PC-3 (cell line): ENCODE results near the gene BAIAP2. TPM values are rescaled to one million over a fixed set of nuclear protein-coding genes. Genes with fewer than 3 reads are reported as not detected.
"Not testable (repeated sequence)": the region's sequence is repeated elsewhere in the genome, so short reads cannot be mapped to it uniquely, and the experiment has no call there.

Source experiments
- ATAC-seq: fragments of 200-7000 bp; cut with Tn5 transposase; 2 replicates; pipeline ENCODE4 v1.9.1; 2020; ENCODE audit warnings: mild to moderate bottlenecking, moderate library complexity
- BruUV-seq: library from RNA; stranded (reverse); fragments of 400-500 nt; replicated peaks from 2 replicates; lab custom pipeline; 2021; lab: Mats Ljungman, UMichigan
- CTCF ChIA-PET: fragments of 300-600 bp; sonication (Branson Sonifier 250); formaldehyde crosslinking; loops from one replicate; lab custom pipeline; 2022; ENCODE audit warnings: antibody characterized with exemption; lab: Charles Lee
- POLR2A ChIA-PET: fragments of 300-600 bp; sonication (Branson Sonifier 250); formaldehyde crosslinking; loops from one replicate; lab custom pipeline; 2022; ENCODE audit warnings: antibody characterized with exemption; ENCODE audit not compliant: unreplicated experiment; lab: Charles Lee
- DNase-seq: peaks from one replicate; pipeline ENCODE4 v3.0.0-alpha.2; 2015
- H2AFZ ChIP-seq: fragments of 300-600 bp; sonication (generic); 2 replicates; pipeline ENCODE4 v1.6.0; 2016; ENCODE audit warnings: antibody characterized with exemption, low read length
- H3F3A ChIP-seq: fragments of 300-600 bp; sonication (generic); one replicate; pipeline ENCODE4 v1.6.0; 2017; ENCODE audit warnings: antibody characterized with exemption, low read length, control low read depth, mild to moderate bottlenecking; ENCODE audit not compliant: unreplicated experiment
- H3K27ac ChIP-seq: fragments of 300-600 bp; sonication (generic); 2 replicates; pipeline ENCODE4 v1.5.1; 2016; ENCODE audit warnings: mild to moderate bottlenecking, low read length
- H3K27me3 ChIP-seq: fragments of 300-600 bp; sonication (generic); 2 replicates; pipeline ENCODE4 v1.6.1; 2016; ENCODE audit warnings: low read length, mixed read lengths
- H3K36me3 ChIP-seq: fragments of 300-600 bp; sonication (generic); 2 replicates; pipeline ENCODE4 v1.6.1; 2016; ENCODE audit warnings: low read depth, mixed run types, low read length, mixed read lengths
- H3K4me1 ChIP-seq: fragments of 300-600 bp; sonication (generic); 2 replicates; pipeline ENCODE4 v1.5.1; 2016; ENCODE audit warnings: low read length; ENCODE audit not compliant: insufficient read depth
- H3K4me2 ChIP-seq: fragments of 300-600 bp; sonication (generic); 2 replicates; pipeline ENCODE4 v1.6.0; 2016; ENCODE audit warnings: low read length
- H3K4me3 ChIP-seq: fragments of 300-600 bp; sonication (generic); 2 replicates; pipeline ENCODE4 v1.5.1; 2016; ENCODE audit warnings: mild to moderate bottlenecking, low read length, mixed read lengths
- H3K79me2 ChIP-seq: fragments of 300-600 bp; sonication (generic); 2 replicates; pipeline ENCODE4 v1.6.1; 2017; ENCODE audit warnings: low read length, mixed read lengths
- H3K9ac ChIP-seq: fragments of 300-600 bp; sonication (generic); 2 replicates; pipeline ENCODE4 v1.6.0; 2016; ENCODE audit warnings: mild to moderate bottlenecking, low read length
- H3K9me2 ChIP-seq: fragments of 300-600 bp; sonication (generic); replicated peaks from 2 replicates; pipeline ENCODE4 v1.6.1; 2016; ENCODE audit warnings: mixed run types, low read length, mixed read lengths
- H3K9me3 ChIP-seq: fragments of 300-600 bp; sonication (generic); 2 replicates; pipeline ENCODE4 v1.6.1; 2016; ENCODE audit warnings: low read length, mixed read lengths
- H4K20me1 ChIP-seq: fragments of 300-600 bp; sonication (generic); 2 replicates; pipeline ENCODE4 v1.6.1; 2016; ENCODE audit warnings: low read length, mixed read lengths
- EZH2 ChIP-seq: fragments of 300-600 bp; sonication (generic); IDR thresholded peaks from one replicate; pipeline ENCODE4 v1.6.1; 2017; ENCODE audit warnings: antibody characterized with exemption, mild to moderate bottlenecking, low read length; ENCODE audit not compliant: unreplicated experiment
- EZH2phosphoT487 ChIP-seq: fragments of 300-600 bp; sonication (generic); IDR thresholded peaks from 2 replicates; pipeline ENCODE4 v1.6.1; 2018; ENCODE audit warnings: mild to moderate bottlenecking, antibody characterized with exemption, low read length, borderline replicate concordance
- intact Hi-C: fragments of 100-400 bp; cut with micrococcal nuclease; formaldehyde crosslinking; loops from 2 replicates; pipeline ENCODE4 v1.9.0; 2023
- total RNA-seq: library from RNA; depleted of rRNA; stranded (reverse); fragments of >200 nt; gene quantifications from 2 replicates; pipeline ENCODE4 v1.2.3, GENCODE V29; 2014
- TF ChIP-seq, protein P1 (sequence below): fragments of 300-600 bp; sonication (generic); conservative IDR thresholded peaks from 2 replicates; pipeline ENCODE4 v1.5.1; 2017; ENCODE audit warnings: antibody characterized with exemption, low read depth, mild to moderate bottlenecking, low read length

Gene BAIAP2
- total RNA-seq, 1 experiment from 2014 or later, result 56.9 TPM

DNA sequence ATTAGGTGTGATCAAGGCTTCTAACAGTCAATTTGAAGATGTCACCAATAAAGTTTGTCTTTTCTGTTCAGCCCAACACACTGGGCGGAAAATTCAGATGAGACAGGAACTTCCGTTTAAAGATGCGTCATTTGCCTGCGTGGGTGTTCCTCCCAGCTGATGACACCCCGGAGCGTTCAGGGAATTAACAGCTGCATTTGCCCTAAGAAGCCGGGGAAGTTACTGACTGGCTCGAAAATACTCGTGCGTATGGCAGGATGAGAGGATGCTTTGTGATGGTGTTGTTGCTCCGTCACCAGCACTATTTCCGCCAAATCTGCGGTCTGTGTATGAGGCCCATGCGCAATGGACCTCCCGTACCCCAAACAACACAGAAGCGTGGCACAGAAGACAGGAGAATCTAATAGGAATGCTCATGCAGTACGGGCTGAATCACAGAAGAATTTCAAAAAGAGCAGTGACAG lies 118.4 kb downstream of the BAIAP2 start:
- H3K9ac ChIP-seq, result no peak overlapping the region
- intact Hi-C loops, result no loop called here
- no peak overlapping the region for H2AFZ ChIP-seq
- ChIA-PET POLR2A (no interaction called here), CTCF (no interaction called here)
- ATAC-seq (no peak), DNase-seq (no peak)
- no peaks in the 10 kb centered on the region for H3K36me3 ChIP-seq
- H3K27ac ChIP-seq, result no peak overlapping the region
- TF ChIP-seq, protein P1, sequence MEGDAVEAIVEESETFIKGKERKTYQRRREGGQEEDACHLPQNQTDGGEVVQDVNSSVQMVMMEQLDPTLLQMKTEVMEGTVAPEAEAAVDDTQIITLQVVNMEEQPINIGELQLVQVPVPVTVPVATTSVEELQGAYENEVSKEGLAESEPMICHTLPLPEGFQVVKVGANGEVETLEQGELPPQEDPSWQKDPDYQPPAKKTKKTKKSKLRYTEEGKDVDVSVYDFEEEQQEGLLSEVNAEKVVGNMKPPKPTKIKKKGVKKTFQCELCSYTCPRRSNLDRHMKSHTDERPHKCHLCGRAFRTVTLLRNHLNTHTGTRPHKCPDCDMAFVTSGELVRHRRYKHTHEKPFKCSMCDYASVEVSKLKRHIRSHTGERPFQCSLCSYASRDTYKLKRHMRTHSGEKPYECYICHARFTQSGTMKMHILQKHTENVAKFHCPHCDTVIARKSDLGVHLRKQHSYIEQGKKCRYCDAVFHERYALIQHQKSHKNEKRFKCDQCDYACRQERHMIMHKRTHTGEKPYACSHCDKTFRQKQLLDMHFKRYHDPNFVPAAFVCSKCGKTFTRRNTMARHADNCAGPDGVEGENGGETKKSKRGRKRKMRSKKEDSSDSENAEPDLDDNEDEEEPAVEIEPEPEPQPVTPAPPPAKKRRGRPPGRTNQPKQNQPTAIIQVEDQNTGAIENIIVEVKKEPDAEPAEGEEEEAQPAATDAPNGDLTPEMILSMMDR, result no peak
- no peak for TF ChIP-seq EZH2
- TF ChIP-seq EZH2phosphoT487, result no peak
- no peaks in the 10 kb centered on the region for H3F3A ChIP-seq
- H3K9me2 ChIP-seq, result no peaks in the 10 kb centered on the region
- H3K27me3 ChIP-seq, result no peaks in the 10 kb centered on the region
- no peak overlapping the region for H3K4me3 ChIP-seq
- H3K4me1 ChIP-seq, result no peaks in the 10 kb centered on the region
- H3K9me3 ChIP-seq, result no peaks in the 10 kb centered on the region
- no peak overlapping the region for H3K4me2 ChIP-seq
- no peaks in the 10 kb centered on the region for H3K79me2 ChIP-seq
- H4K20me1 ChIP-seq, result no peaks in the 10 kb centered on the region
- BruUV-seq, result no TSS peak

DNA sequence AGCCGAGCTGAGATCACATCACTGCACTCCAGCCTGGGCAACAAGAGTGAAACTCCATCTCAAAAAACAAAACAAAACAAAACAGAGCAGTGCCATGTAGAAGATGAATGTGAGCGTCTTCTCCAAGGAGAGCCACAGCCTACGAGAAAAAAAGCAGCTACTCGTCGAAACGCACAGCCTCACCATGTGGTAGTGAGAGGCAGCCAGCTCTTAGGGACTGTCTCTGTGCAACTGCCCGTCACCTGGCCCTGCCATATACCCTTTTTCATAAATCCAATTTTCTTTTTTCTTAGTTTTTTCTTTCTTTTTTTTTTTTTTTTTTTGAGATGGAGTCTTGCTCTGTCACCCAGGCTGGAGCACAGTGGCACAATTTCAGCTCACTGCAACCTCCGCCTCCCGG lies 119.1 kb downstream of the BAIAP2 start:
- H3K4me2 ChIP-seq, H3K9me2 ChIP-seq, H3K4me3 ChIP-seq, H3K9me3 ChIP-seq, H3K27me3 ChIP-seq, POLR2A ChIA-PET, ATAC-seq, H3K79me2 ChIP-seq, H3F3A ChIP-seq, CTCF ChIA-PET, DNase-seq, H3K4me1 ChIP-seq, H2AFZ ChIP-seq, H3K9ac ChIP-seq, H4K20me1 ChIP-seq, intact Hi-C loops, H3K27ac ChIP-seq, BruUV-seq, H3K36me3 ChIP-seq: not testable (repeated sequence)

GRCh38 chr17:81154961-81155360 lies 120.0 kb downstream of the BAIAP2 start:
- H3K9ac ChIP-seq, result no peak overlapping the region
- no peaks in the 10 kb centered on the region for H3K79me2 ChIP-seq
- H3K9me2 ChIP-seq, result no peaks in the 10 kb centered on the region
- ChIA-PET POLR2A (no interaction called here), CTCF (no interaction called here)
- H4K20me1 ChIP-seq, result no peaks in the 10 kb centered on the region
- no peak overlapping the region for H2AFZ ChIP-seq
- no peak overlapping the region for H3K4me2 ChIP-seq
- ATAC-seq, result no peak
- TF ChIP-seq EZH2 (no peak), EZH2phosphoT487 (no peak)
- TF ChIP-seq, protein P1, result no peak
- H3F3A ChIP-seq, result no peaks in the 10 kb centered on the region
- no peaks in the 10 kb centered on the region for H3K36me3 ChIP-seq
- no peaks in the 10 kb centered on the region for H3K9me3 ChIP-seq
- DNase-seq, result no peak
- no TSS peak for BruUV-seq
- no peak overlapping the region for H3K4me3 ChIP-seq
- H3K27me3 ChIP-seq, result no peaks in the 10 kb centered on the region
- no peak overlapping the region for H3K27ac ChIP-seq
- intact Hi-C loops, result no loop called here
- H3K4me1 ChIP-seq, result no peaks in the 10 kb centered on the region
